Mesendoderm (in vitro differentiated cells): ENCODE data around the gene TMEM254.
A peak's percentile ranks its signal among the peaks of the same experiment; 100 is the strongest.

Experiments used
- DNase-seq: peaks from one replicate; pipeline ENCODE4 v3.0.0; 2013
- H2AK5ac ChIP-seq: 2 replicates; pipeline ENCODE4 v1.6.1; 2013; ENCODE audit warnings: low read length, inconsistent platforms
- H2BK120ac ChIP-seq: 2 replicates; pipeline ENCODE4 v1.6.1; 2013; ENCODE audit warnings: low read depth, mild to moderate bottlenecking, low read length, moderate library complexity, mixed read lengths
- H2BK15ac ChIP-seq: replicated peaks from 2 replicates; pipeline ENCODE4 v1.6.1; 2013; ENCODE audit warnings: low read depth, mild to moderate bottlenecking, moderate library complexity
- H2BK5ac ChIP-seq: 2 replicates; pipeline ENCODE4 v1.6.1; 2013; ENCODE audit warnings: low read length, inconsistent platforms
- H3K18ac ChIP-seq: 2 replicates; pipeline ENCODE4 v1.6.1; 2013; ENCODE audit warnings: mild to moderate bottlenecking, low read length, mixed read lengths
- H3K23ac ChIP-seq: one replicate; pipeline ENCODE4 v1.6.1; 2013; ENCODE audit warnings: low read length
- H3K27ac ChIP-seq: 2 replicates; pipeline ENCODE4 v1.5.1; 2013; ENCODE audit warnings: low read depth, mild to moderate bottlenecking, inconsistent platforms, low read length, moderate library complexity
- H3K27me3 ChIP-seq: 2 replicates; pipeline ENCODE4 v1.6.1; 2013; ENCODE audit warnings: low read length, control low read depth, mild to moderate bottlenecking, inconsistent platforms; ENCODE audit not compliant: insufficient read depth, poor library complexity
- H3K36me3 ChIP-seq: 2 replicates; pipeline ENCODE4 v1.6.1; 2013; ENCODE audit warnings: low read length, inconsistent platforms; ENCODE audit not compliant: control insufficient read depth, insufficient read depth
- H3K4ac ChIP-seq: one replicate; pipeline ENCODE4 v1.6.1; 2013; ENCODE audit warnings: low read depth, mild to moderate bottlenecking, low read length, moderate library complexity
- H3K4me1 ChIP-seq: 2 replicates; pipeline ENCODE4 v1.6.1; 2013; ENCODE audit warnings: low read depth, low read length, inconsistent platforms; ENCODE audit not compliant: control insufficient read depth
- H3K4me2 ChIP-seq: 2 replicates; pipeline ENCODE4 v1.6.1; 2013; ENCODE audit warnings: low read length
- H3K4me3 ChIP-seq: 2 replicates; pipeline ENCODE4 v1.5.1; 2013; ENCODE audit warnings: mild to moderate bottlenecking, low read length
- H3K56ac ChIP-seq: one replicate; pipeline ENCODE4 v1.6.1; 2013; ENCODE audit warnings: low read length
- H3K79me1 ChIP-seq: 2 replicates; pipeline ENCODE4 v1.6.1; 2013; ENCODE audit warnings: low read length, inconsistent platforms
- H3K79me2 ChIP-seq: 2 replicates; pipeline ENCODE4 v1.6.1; 2013; ENCODE audit warnings: mild to moderate bottlenecking, low read length; ENCODE audit not compliant: control insufficient read depth, insufficient read depth
- H3K9ac ChIP-seq: 2 replicates; pipeline ENCODE4 v1.6.1; 2013; ENCODE audit warnings: low read length, inconsistent platforms
- H4K5ac ChIP-seq: one replicate; pipeline ENCODE4 v1.6.1; 2013; ENCODE audit warnings: low read length
- H4K8ac ChIP-seq: one replicate; pipeline ENCODE4 v1.6.1; 2013; ENCODE audit warnings: low read depth, mild to moderate bottlenecking, control low read depth, low read length, moderate library complexity
- WGBS: extraction: QIAGEN DNeasy Blood & Tissue Kit; methylation state at CpG from one replicate; pipeline ENCODE4 v1.1.7; 2013; ENCODE audit warnings: low lambda C conversion rate, missing lambda C conversion rate; ENCODE audit not compliant: insufficient coverage; ENCODE audit errors: extremely low coverage; 5-methylcytosine and 5-hydroxymethylcytosine counted together

Gene TMEM254

DNA sequence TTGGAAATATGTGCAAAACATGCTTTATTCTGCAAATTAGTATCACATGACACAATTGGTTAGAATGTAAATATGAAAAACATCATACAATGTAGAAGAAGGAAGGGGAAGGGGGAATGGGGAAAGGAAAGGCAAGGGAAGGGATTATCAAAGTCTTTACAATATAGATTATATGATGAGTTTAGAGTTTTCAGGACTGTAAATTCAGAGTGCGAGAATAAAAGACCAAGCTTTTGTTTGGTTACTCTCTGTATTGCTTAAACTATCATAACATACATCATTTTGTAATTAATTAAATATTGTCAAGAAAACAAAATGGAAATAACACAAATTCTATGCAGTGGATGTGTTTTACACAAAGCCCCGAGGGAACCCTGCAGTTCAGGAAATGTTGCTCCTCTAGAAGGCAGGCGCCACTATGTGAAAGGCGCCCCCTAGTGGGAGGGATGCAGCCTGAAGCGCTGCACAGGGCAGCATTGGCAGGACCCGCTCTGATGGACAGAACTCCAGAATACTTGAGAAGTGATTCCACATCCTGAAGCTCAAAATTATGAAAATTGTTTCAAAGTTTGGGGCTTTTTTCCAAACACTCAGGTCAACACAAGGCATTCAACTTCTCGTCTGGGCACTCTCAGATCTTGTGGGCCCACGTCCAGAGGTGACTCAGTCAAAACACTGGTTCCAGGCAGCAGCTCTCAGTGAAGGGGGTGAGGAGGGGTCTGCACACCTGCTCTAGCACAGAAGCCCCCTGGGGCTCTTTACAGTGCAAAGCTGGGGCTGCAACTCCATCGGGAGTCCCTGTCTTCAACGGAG lies 31.6 kb upstream of the TMEM254 start:
- no peaks in the 10 kb centered on the region for H3K79me2 ChIP-seq
- no peak overlapping the region for H2AK5ac ChIP-seq
- H3K27me3 ChIP-seq = no peaks in the 10 kb centered on the region
- H3K4me1 ChIP-seq = no peaks in the 10 kb centered on the region
- H3K56ac ChIP-seq = no peak overlapping the region
- H3K23ac ChIP-seq = no peak overlapping the region
- H2BK120ac ChIP-seq = no peak overlapping the region
- H3K18ac ChIP-seq = no peak overlapping the region
- no peak overlapping the region for H2BK5ac ChIP-seq
- no peak overlapping the region for H4K5ac ChIP-seq
- H2BK15ac ChIP-seq = no peak overlapping the region
- no peak overlapping the region for H3K27ac ChIP-seq
- no peak overlapping the region for H3K4ac ChIP-seq
- no peak overlapping the region for H4K8ac ChIP-seq
- no peaks in the 10 kb centered on the region for H3K36me3 ChIP-seq
- H3K4me2 ChIP-seq = no peak overlapping the region
- H3K4me3 ChIP-seq = no peak overlapping the region
- no peak overlapping the region for H3K9ac ChIP-seq
- DNase-seq = peak; percentile 80
- no CpG with 5 or more reads among the region's 10 CpGs for WGBS
- H3K79me1 ChIP-seq = no peaks in the 10 kb centered on the region

DNA sequence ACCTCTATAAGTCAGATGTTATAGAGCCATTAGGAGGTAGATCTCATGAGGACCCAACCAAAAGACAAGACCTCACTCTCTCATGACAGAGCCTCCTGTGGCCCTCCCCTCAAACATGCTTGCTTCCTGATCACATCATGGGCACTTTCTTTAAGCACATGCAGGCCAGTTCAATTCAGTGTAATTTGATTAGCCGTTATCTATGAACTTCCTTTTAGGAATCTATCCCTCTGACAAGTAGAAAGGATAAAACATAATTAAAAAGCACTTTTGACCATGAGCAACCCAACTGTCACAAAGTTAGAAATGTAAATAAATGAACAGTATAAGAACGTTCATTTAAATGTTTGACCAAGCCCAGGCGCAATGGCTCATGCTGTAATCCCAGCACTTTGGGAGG lies 27.7 kb upstream of the TMEM254 start:
- H3K27me3 ChIP-seq = no peaks in the 10 kb centered on the region
- H3K23ac ChIP-seq = no peak overlapping the region
- no peak overlapping the region for H2BK15ac ChIP-seq
- H3K4me3 ChIP-seq = no peak overlapping the region
- no peaks in the 10 kb centered on the region for H3K79me1 ChIP-seq
- DNase-seq = no peak
- H4K8ac ChIP-seq = no peak overlapping the region
- no peak overlapping the region for H3K27ac ChIP-seq
- H3K36me3 ChIP-seq = no peaks in the 10 kb centered on the region
- H2AK5ac ChIP-seq = no peak overlapping the region
- H3K4ac ChIP-seq = no peak overlapping the region
- no peak overlapping the region for H2BK120ac ChIP-seq
- H4K5ac ChIP-seq = no peak overlapping the region
- H3K9ac ChIP-seq = no peak overlapping the region
- no peak overlapping the region for H3K4me2 ChIP-seq
- no peak overlapping the region for H3K18ac ChIP-seq
- H3K79me2 ChIP-seq = no peaks in the 10 kb centered on the region
- H2BK5ac ChIP-seq = no peak overlapping the region
- H3K56ac ChIP-seq = no peak overlapping the region
- H3K4me1 ChIP-seq = no peaks in the 10 kb centered on the region
- WGBS = no CpG with 5 or more reads among the region's 3 CpGs

DNA sequence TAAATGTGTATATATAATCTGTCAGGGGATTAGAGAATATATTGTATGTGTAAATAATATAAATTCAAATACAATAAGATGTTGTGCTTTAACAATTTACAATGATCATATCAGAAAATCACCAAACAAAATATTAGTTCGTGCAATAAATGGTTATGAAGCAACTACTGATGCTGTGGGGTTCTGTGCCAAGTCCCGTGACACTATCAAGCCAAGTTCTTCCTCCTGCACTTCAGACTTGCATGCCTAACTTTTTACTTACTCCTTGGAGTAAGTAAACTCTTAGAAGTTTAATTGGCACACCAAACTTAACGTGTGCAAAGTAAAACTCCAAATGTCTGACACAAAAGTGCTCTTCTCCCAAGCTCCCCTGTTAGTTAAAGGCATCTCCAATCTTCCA lies 26.5 kb upstream of the TMEM254 start:
- no peaks in the 10 kb centered on the region for H3K36me3 ChIP-seq
- no CpG with 5 or more reads among the region's 3 CpGs for WGBS
- no peak overlapping the region for H3K4me2 ChIP-seq
- no peak overlapping the region for H3K56ac ChIP-seq
- H2BK15ac ChIP-seq = no peak overlapping the region
- H2BK120ac ChIP-seq = no peak overlapping the region
- no peaks in the 10 kb centered on the region for H3K79me1 ChIP-seq
- no peak overlapping the region for H3K4ac ChIP-seq
- H4K5ac ChIP-seq = no peak overlapping the region
- DNase-seq = no peak
- no peak overlapping the region for H4K8ac ChIP-seq
- H3K79me2 ChIP-seq = no peaks in the 10 kb centered on the region
- H3K27ac ChIP-seq = no peak overlapping the region
- H2AK5ac ChIP-seq = no peak overlapping the region
- H3K18ac ChIP-seq = no peak overlapping the region
- H2BK5ac ChIP-seq = no peak overlapping the region
- H3K27me3 ChIP-seq = no peaks in the 10 kb centered on the region
- no peak overlapping the region for H3K4me3 ChIP-seq
- H3K9ac ChIP-seq = no peak overlapping the region
- H3K4me1 ChIP-seq = no peaks in the 10 kb centered on the region
- no peak overlapping the region for H3K23ac ChIP-seq

DNA sequence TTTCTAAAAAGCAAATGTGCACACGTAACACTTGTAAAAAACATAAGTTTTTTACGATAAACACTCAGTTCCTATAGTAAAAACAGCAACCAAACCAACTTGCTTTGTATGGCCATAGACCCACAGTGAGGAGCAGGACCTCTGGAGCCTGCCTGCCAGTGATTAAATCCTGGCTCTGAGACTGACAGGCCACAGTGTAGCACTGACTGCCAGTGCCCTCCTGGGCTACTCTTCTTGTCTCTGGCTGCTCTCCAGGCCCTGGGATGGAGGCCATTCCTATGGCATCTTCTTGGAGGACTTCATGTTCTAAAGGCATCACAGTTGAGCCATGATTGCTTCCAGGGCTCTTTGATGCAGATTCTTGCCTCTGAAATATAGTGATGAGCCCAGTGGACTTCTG lies 22.7 kb upstream of the TMEM254 start:
- WGBS = no CpG with 5 or more reads among the region's 2 CpGs
- no peak overlapping the region for H2AK5ac ChIP-seq

DNA sequence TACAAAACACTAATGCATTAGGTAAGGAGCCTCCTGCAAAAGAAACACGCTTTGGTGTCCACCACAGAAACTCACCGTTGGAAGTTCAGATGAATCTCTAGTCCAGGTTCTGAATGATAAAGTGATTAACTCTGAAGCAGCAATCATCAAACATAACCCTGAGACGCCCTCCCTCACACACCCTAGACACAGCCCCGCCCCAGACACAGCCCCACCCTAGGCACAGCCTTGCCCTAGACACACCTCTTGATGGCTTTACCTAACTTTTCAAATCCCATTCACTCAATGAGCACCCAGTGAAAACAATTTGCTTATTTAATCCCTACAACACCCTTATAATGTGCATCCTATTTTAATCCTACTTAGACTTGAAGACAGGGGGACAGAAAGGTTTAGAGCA lies 21.3 kb upstream of the TMEM254 start:
- DNase-seq = no peak
- Histone ChIP-seq H2BK5ac (no peak overlapping the region), H3K27me3 (no peaks in the 10 kb centered on the region), H3K4me2 (no peak overlapping the region), H3K36me3 (no peaks in the 10 kb centered on the region), H4K5ac (no peak overlapping the region), H2BK15ac (no peak overlapping the region), H3K27ac (no peak overlapping the region), H3K56ac (no peak overlapping the region), H3K4me3 (no peak overlapping the region), H3K4me1 (no peaks in the 10 kb centered on the region), H2BK120ac (no peak overlapping the region), H3K9ac (no peak overlapping the region), H2AK5ac (no peak overlapping the region), H4K8ac (no peak overlapping the region), H3K23ac (no peak overlapping the region), H3K79me1 (no peaks in the 10 kb centered on the region), H3K79me2 (no peaks in the 10 kb centered on the region), H3K18ac (no peak overlapping the region), H3K4ac (no peak overlapping the region)
- WGBS = no CpG with 5 or more reads among the region's 4 CpGs

More for the DNA sequence above, 22.7 kb upstream of the TMEM254 start:
- no peak overlapping the region for H2BK5ac ChIP-seq
- no peak overlapping the region for H2BK120ac ChIP-seq
- no peaks in the 10 kb centered on the region for H3K36me3 ChIP-seq
- H3K23ac ChIP-seq = no peak overlapping the region
- no peak overlapping the region for H3K27ac ChIP-seq
- no peaks in the 10 kb centered on the region for H3K79me1 ChIP-seq
- DNase-seq = no peak
- H3K9ac ChIP-seq = no peak overlapping the region
- no peak overlapping the region for H3K4me3 ChIP-seq
- no peak overlapping the region for H3K56ac ChIP-seq
- H2BK15ac ChIP-seq = no peak overlapping the region
- no peak overlapping the region for H3K18ac ChIP-seq
- H3K27me3 ChIP-seq = no peaks in the 10 kb centered on the region
- no peak overlapping the region for H3K4ac ChIP-seq
- no peak overlapping the region for H4K5ac ChIP-seq
- no peaks in the 10 kb centered on the region for H3K4me1 ChIP-seq
- no peak overlapping the region for H3K4me2 ChIP-seq
- H4K8ac ChIP-seq = no peak overlapping the region
- no peaks in the 10 kb centered on the region for H3K79me2 ChIP-seq
